Uterus (tissue), 4 donors: ENCODE data around the gene FRMD8. TPM values are rescaled to one million over a fixed set of nuclear protein-coding genes. Genes with fewer than 3 reads are reported as not detected.

Experiments used
- DNase-seq, 2 donors: peaks; one replicate each; pipeline ENCODE4 v3.0.0-alpha.2; 2019 to 2020
- H3K27ac ChIP-seq, 2 donors: fragments of 200-600 bp; sonication (generic); 1 replicate in 1 of 2; 2 replicates in 1 of 2; pipeline ENCODE4 v1.5.1; 2016 to 2018
- H3K27me3 ChIP-seq, 2 donors: fragments of 200-600 bp; sonication (generic); one replicate each; pipeline ENCODE4 v1.5.1; 2018 to 2019; ENCODE audit warnings: control low read depth in 1 of 2
- H3K36me3 ChIP-seq, 2 donors: fragments of 200-600 bp; sonication (generic); one replicate each; pipeline ENCODE4 v1.5.1; 2019; ENCODE audit warnings: control low read depth in 1 of 2
- H3K4me1 ChIP-seq, 2 donors: fragments of 200-600 bp; sonication (generic); one replicate each; pipeline ENCODE4 v1.5.1; 2018 to 2019; ENCODE audit warnings: control low read depth in 1 of 2
- H3K4me3 ChIP-seq, 2 donors: fragments of 200-600 bp; sonication (generic); 1 replicate in 1 of 2; 2 replicates in 1 of 2; pipeline ENCODE4 v1.5.1; 2018 to 2019; ENCODE audit warnings: mild to moderate bottlenecking in 1 of 2
- H3K9me3 ChIP-seq, 2 donors: fragments of 200-600 bp; sonication (generic); one replicate each; pipeline ENCODE4 v1.5.1; 2019; ENCODE audit warnings: control low read depth in 1 of 2
- POLR2A ChIP-seq, 2 donors: fragments of 450-650 bp; IDR thresholded peaks; one replicate each; pipeline ENCODE4 v1.6.1; 2016; ENCODE audit warnings: antibody characterized with exemption in 2 of 2, mild to moderate bottlenecking in 1 of 2, moderate library complexity in 1 of 2
- intact Hi-C: fragments of 100-400 bp; cut with DNase I; formaldehyde crosslinking; loops from one replicate; pipeline ENCODE4 v1.15.1; 2023; ENCODE audit warnings: low total_unique reads
- total RNA-seq, 4 donors: library from RNA; depleted of rRNA in 3 of 4; stranded (reverse); fragments of >200 nt in 3 of 4; gene quantifications; one replicate each; pipeline versions ENCODE4 v1.1.0 to v1.2.4, GENCODE V29; 2014 to 2023
- TF ChIP-seq, protein P1 (sequence below), 4 experiments: fragments of 200-600 bp in 2 of 4; fragments of 450-650 bp in 2 of 4; sonication (generic) in 2 of 4; IDR thresholded peaks; one replicate each; pipeline ENCODE4 v1.5.1; 2016 to 2019; ENCODE audit warnings: antibody characterized with exemption in 4 of 4, mild to moderate bottlenecking in 2 of 4, moderate library complexity in 1 of 4
- donor health status: DM: yes; HTN: yes; CAD: no.

The FRMD8 gene
- total RNA-seq, 4 donors from 2014 or later: 15.9 to 160 (median 41.5) TPM

DNA sequence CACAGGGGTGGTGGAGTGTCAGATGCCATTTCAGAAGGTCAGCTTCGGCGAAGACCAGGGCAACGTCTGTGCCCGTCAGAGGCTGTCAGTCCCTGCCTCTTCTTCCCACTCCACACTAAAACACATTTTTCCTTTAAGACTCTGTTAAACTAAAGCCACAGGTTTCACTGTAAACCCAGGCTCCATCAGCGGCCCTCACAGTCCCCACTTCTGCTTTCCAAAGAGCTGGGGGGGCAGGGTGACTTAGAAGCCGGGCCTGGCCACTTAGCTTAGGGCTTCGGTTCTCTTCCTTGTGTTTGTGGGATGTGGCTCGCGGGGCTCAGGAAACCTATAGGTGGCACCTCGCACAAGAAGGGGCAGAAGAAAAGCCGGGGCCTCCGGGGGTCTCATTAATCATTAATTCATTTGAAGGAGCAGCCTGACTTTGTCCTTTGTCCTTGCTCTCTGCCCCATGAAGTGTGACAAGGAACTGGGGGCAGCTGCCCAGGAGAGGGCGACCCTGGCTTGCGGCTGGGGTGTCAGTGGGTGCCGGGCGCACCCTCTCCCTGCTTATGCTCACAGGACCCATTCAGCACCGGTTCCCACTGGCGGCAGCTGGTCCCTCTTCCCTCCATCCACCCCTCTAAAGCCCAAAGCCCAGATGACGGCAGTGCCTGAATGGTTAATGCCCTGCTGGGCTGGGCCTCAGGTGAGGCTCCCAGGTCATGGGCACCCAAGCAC, 8.1 kb upstream of the FRMD8 start:
- no peaks in the 10 kb centered on the region for H3K9me3 ChIP-seq
- H3K27ac ChIP-seq: no peak overlapping the region
- no peaks in the 10 kb centered on the region for H3K27me3 ChIP-seq
- H3K4me1 ChIP-seq: peaks cover 6 to 10% of the 10 kb centered on the region in 2 donors
- TF ChIP-seq, protein P1, sequence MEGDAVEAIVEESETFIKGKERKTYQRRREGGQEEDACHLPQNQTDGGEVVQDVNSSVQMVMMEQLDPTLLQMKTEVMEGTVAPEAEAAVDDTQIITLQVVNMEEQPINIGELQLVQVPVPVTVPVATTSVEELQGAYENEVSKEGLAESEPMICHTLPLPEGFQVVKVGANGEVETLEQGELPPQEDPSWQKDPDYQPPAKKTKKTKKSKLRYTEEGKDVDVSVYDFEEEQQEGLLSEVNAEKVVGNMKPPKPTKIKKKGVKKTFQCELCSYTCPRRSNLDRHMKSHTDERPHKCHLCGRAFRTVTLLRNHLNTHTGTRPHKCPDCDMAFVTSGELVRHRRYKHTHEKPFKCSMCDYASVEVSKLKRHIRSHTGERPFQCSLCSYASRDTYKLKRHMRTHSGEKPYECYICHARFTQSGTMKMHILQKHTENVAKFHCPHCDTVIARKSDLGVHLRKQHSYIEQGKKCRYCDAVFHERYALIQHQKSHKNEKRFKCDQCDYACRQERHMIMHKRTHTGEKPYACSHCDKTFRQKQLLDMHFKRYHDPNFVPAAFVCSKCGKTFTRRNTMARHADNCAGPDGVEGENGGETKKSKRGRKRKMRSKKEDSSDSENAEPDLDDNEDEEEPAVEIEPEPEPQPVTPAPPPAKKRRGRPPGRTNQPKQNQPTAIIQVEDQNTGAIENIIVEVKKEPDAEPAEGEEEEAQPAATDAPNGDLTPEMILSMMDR (IDR thresholded peaks at IDR 0.05): no peak
- no peak for TF ChIP-seq POLR2A (IDR thresholded peaks at IDR 0.05)
- H3K36me3 ChIP-seq: no peaks in the 10 kb centered on the region
- intact Hi-C loops: loop anchor here (10.0 kb wide), 1 partner anchor 226 kb away; no protein-coding TSS in a partner anchor
- no peak for DNase-seq
- no peak overlapping the region for H3K4me3 ChIP-seq

DNA sequence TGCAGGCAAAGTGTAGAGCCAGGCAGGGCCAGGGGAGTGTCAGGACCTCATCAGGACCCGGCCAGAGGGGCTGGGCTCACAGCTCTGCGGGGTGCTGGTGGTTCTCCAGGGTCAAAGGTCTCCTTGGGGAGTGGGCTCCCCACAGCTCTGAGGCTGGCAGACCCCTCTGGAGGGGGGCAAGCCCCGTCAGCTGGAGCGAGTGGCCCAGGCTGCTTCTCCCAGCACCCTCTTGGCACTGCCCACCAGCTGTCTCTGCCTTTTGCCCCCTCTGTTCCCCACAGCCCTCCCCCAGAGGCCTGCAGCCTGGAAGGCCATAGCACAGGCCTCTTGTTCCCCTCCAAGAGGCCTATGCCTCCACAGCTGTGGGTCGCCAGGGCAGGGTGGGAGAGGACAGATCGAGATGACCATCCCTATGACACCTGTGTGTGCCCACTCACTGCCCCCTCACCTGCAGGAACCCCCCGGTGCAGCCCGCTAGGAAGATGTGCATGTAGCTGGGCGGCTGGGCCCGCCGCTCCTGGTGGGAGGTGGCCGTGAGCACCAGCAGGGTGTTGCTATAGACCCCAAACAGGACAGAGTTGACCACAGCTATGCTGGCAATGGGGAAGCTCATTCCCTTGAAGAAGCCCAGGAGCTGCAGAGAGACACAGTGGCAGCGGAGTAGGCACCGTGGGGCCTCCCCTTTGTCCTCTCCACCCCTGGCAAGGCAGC, 7.4 kb upstream of the FRMD8 start:
- Histone ChIP-seq H3K4me3 (no peak overlapping the region), H3K9me3 (no peaks in the 10 kb centered on the region), H3K4me1 (peaks cover 11 to 15% of the 10 kb centered on the region in 2 donors), H3K36me3 (no peaks in the 10 kb centered on the region), H3K27me3 (no peaks in the 10 kb centered on the region), H3K27ac (no peak overlapping the region)
- no peak for DNase-seq
- no peak for TF ChIP-seq POLR2A (IDR thresholded peaks at IDR 0.05)
- TF ChIP-seq, protein P1 (IDR thresholded peaks at IDR 0.05): no peak
- intact Hi-C loops: loop anchor here (10.0 kb wide), 1 partner anchor 226 kb away; no protein-coding TSS in a partner anchor

DNA sequence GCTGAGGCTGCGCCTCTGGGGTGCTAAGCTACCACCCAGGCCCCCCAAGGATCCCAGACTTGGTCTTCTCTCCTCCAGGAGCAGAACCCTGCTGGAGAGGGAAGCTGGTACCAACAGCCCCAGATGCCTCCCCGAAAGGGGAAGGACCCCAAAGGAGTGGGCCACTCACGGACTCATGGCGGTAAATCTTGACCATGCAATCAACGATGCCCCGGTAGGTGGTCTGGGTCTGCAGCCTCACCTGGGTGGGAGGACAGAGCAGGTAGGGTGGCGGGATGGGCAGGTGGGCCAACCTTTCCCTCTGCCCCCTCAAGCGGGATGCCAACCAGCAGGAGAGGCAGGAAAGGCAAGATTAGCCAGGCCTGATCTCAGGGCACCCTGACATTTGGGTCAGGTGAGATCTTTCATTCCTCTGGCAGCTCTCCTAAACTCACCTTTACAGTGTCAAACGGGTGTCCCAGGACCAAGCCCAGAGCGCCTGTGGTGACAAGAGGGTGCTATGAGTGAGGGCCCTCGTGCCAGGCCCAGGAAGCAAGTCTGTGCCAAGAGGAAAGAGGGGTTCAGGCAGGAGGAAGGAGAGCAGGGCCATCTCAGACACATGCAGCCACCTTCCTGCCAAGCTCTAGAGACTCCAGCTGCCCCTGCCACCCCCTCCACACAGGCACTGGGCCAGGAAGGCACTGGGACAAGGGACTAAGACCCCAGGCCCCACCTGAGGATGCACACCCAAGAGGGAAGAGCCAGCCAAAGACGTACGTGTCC, 6.6 kb upstream of the FRMD8 start:
- no peak for DNase-seq
- no peak overlapping the region for H3K4me3 ChIP-seq
- H3K9me3 ChIP-seq: no peaks in the 10 kb centered on the region
- no peak for TF ChIP-seq POLR2A (IDR thresholded peaks at IDR 0.05)
- TF ChIP-seq, protein P1 (IDR thresholded peaks at IDR 0.05): no peak
- H3K36me3 ChIP-seq: no peaks in the 10 kb centered on the region
- H3K4me1 ChIP-seq: peaks cover 13 to 17% of the 10 kb centered on the region in 2 donors
- intact Hi-C loops: loop anchor here (5.0 to 10.0 kb wide), 2 partner anchors 37 to 225 kb away; no protein-coding TSS in a partner anchor
- peak overlapping the region; percentile 95 to 97 for H3K27ac ChIP-seq
- no peaks in the 10 kb centered on the region for H3K27me3 ChIP-seq

DNA sequence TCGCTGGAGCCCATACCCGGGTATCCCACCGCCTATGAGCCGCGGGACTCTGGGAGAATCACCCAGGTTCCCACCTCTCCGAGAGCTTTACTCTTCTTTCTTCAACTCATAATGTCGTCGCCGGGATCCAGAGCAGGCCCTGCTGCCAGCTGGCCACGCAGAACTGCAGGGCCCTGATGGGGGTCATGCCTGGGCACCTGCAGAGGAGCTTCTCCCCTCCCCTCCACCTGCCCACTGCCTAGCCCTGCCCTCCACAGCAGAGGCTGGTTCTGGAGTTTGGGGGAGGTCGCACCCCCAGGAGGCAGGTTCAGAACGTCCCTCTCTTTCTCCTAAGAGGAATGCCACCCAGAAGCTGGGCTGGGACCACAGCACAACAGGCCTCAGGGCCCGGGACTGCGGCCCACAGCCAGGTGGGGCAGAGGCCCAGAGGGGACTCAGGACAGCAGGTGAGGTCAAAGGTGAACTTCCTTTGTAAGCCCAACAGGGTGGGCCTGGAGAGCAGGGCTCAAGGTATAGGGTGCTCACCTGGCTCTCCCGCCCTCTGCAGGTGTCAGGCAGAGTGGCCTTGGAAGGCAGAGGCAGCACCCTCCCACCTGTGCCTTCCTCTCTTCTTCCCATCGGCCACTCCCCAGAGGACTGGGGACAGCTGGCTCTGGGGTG, 5.8 kb upstream of the FRMD8 start:
- TF ChIP-seq POLR2A (IDR thresholded peaks at IDR 0.05): no peak
- TF ChIP-seq, protein P1 (IDR thresholded peaks at IDR 0.05): no peak
- no peak for DNase-seq

More for the DNA sequence above, 5.8 kb upstream of the FRMD8 start:
- intact Hi-C loops: loop anchor here (5.0 kb wide), 1 partner anchor 37 kb away; no protein-coding TSS in a partner anchor
- no peaks in the 10 kb centered on the region for H3K36me3 ChIP-seq
- peak overlapping the region; percentile 95 to 97 for H3K27ac ChIP-seq
- no peaks in the 10 kb centered on the region for H3K27me3 ChIP-seq
- peaks cover 13 to 17% of the 10 kb centered on the region in 2 donors for H3K4me1 ChIP-seq
- no peak overlapping the region for H3K4me3 ChIP-seq
- no peaks in the 10 kb centered on the region for H3K9me3 ChIP-seq
